Activated T-helper 1 cell treated with anti-CD3 and anti-CD28 coated beads, Interleukin-2, amount 50 U/mL, for 16 hours (primary cell): Measurements from ENCODE around the gene CTNNA3.
"Not testable (repeated sequence)": the region's sequence is repeated elsewhere in the genome, so short reads cannot be mapped to it uniquely, and the experiment has no call there.

ENCODE experiments used
- DNase-seq, 2 donors: peaks; one replicate each; pipeline ENCODE4 v3.0.0-alpha.2; 2020; ENCODE audit warnings: low read depth in 1 of 2, low spot score in 1 of 2

CTNNA3 gene

DNA sequence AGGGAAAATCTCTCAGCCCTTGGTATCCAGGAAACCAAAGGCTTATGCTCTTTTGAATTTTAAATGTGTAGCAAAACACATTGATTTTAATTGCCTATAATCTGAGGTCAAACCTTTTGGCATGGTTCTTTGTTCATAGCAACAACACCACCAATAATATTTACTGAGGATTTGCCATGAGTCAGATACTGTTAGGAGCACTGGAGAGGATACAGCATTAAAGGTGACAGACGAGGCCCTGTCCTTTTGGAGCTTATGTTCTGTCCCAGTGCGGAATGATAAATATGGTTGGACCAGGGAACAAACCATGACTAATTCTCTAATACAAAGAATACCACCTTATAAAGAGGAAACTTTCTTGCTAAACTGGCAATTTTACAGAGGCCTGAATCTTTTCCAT, 176.6 kb downstream of the CTNNA3 start:
- DNase-seq: no peak

DNA sequence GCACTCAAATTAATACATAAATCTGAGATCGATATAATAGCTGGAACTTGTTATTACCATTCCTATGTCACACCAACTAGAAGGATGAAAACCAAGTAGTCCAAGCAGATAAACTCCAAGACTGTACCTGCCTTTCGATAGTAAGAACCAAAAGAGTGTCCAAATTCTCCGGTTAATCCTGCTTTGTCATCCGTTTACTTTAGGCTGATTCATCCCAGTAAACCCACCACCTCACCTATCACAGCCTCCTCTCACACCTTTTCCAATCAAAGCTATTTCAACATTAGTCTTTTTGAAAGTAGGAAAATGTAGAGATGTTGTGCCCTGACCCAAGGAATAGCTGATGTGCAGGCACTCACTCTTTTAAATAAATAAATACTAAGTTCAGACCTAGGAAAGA, 177.2 kb downstream of the CTNNA3 start:
- no peak for DNase-seq

DNA sequence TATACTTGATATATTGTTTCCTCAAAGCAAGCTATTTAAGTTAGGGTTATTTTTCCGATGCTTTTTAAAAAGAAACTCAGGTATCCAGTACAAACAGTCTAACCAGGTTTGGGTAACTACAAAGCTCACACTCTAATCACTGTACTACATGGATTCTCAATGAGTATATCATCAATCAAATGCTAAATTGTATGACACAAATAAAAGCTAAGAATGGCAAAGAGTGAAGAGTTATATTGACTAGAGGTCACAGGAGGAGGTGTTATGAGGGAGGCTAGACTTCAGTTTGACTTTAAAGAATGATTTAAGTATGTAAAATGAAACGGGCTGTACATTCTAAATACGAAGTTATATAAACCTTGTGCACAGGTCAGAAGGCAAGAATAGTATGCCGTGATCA, 178.0 kb downstream of the CTNNA3 start:
- no peak for DNase-seq

DNA sequence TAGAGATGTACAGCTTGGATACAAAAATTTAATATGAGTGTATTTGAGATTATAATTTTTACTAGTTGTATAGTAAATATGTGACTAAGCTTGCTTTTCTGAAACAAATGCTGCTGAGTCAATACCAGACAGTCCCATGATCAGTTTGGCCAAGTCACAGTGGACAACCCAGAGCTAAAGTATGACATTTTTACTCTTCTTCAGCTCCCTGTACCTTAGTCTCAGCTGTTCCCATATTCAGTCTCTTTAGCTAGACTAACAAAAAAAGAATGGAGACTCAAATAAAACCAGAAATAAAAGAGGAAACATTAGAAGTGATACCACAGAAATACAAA, 189.3 kb downstream of the CTNNA3 start:
- DNase-seq: no peak

DNA sequence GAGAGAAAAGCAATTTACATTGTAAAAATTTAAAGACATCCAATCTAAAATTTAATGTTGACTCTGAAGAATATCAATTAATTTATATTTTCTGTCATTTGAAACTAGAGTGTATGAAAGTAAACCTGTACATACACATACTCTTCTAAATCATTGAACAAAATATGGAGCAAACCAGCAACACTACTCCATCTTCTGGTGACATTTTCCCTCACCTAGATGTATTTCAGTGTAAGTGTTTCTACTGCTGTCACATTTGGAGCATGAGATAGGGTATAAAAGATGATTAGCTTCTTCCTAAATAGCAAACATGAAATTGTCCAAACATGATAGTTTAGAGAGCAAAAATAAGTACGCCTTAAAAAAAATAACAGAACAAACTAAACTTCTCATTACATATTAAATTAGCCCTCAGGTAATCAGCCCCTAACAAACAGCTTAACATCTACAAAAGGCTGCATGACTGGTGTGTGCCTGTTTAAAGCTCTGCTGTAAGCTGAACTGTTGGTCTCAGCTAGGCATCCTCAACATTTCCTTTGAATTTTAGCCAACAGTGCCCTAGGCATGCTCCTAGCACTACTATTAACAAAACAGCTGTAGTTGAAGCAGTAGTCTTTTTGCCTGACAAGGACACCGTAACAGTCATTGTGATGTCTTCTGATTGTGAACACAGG, 189.8 kb downstream of the CTNNA3 start:
- no peak for DNase-seq

DNA sequence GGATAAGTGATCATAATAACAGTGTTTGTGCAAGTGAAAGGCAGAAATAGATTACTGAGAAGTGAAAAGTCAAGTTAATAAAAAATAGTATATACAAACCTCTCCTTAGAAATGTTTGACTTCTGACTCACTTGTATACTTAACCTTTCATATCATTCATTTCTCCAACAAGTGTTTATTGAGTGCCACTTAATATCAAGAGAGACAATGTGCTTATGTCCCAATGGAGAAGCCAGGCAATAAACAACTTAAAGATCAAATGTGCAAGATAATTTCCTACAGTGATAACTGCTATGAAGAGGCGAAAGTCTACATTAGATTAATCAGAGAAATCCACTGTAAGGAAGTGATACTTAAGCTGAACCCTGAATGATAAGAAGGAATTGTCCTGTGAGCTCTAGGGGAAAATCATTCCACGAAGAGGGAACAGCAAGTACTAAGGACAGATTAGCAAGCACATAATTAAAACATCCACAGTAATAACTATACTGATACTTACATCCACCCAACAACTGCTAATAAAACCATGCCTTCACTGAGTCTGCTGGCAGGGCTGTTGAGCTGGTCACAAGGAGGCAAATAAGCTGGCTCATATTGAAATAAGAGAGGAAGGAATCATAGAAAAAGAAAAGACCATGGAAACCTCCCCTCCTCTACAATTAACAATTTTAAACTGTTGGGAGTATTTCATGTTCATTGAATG, 203.5 kb downstream of the CTNNA3 start:
- no peak for DNase-seq

DNA sequence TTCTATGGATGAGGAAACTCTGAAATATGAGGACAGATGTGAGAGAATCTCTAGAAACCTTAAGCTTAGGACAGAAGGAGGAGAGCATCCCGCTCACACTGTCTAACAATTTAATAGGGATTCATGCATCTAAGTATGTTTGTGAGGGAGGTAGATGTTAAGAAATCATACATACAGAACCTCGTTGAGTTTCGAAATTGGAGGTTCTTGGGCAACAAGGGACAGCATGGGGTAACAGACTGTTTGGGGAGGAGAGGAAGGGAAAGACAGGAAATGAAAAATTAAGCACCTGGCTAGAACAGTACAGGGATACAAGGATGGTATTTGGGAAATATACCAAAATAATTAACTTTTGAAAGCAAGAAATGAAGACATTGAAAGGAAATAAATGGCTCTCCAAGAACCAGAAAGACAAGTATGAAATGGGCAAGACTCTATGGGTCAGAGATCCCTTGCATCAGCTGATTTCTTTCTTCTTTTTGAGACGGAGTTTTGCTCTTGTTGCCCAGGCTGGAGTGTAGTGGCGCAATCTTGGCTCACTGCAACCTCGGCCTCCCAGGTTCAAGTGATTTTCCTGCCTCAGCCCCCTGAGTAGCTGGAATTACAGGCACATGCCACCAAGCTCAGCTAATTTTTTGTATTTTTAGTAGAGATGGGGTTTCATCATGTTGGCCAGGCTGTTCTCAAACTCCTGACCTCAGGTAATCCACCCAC, 207.9 kb downstream of the CTNNA3 start:
- DNase-seq: no peak

DNA sequence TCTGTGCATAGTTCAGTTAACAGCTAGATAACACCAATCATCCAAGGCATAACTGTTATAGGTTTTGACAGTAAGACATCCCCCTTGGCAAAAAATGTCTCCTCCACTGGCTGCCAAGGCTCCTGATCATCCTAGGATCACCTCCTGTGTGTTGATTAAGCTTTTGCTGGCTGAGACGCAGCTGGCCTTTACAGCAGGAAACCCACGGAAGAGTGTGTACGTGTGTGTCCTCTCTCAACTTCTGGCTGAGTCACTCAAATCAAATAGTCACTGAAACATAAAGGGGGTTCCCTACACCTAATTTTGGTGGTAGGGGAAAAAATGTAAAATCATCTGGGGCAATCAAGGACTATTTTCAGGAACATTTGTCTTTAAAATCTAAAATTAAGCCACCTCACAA, 208.8 kb downstream of the CTNNA3 start:
- no peak for DNase-seq

DNA sequence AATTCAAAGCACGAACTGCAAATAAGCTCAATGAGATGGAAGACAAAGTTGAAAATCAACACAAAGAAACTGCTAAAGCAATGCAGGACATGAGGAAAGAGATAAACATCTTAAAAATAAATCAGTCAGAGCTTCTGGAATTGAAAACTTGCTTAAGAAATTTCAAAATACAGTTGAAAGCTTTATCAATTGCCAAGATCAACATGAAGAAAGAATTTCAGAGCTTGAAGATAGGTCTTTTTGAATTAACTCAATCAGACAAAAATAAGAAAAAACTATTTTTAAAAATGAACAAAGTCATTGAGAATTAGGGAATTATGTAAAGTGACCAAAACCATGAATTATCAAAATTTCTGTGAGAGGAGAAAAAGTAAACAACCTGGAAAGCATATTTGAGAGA, 218.1 kb downstream of the CTNNA3 start:
- DNase-seq: no peak

DNA sequence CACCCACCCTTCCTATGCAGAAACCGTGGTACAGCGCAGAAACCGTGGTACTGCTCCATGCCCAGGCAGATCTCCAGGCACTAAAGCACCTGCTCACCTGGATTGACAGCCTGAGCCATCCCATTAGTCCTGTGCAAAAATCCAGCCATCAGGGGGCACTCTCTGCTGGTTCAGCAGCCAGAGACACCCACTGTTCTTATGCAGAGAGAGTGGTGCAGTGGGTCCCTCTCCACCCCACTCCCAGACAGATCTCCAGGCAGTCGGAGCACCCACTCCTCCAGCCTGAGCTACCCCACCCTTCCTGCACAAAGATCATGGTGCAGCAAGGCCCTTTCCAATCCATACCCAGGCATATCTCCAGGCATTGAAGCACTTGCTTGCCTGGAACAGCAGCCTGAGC, 219.8 kb downstream of the CTNNA3 start:
- no peak for DNase-seq

DNA sequence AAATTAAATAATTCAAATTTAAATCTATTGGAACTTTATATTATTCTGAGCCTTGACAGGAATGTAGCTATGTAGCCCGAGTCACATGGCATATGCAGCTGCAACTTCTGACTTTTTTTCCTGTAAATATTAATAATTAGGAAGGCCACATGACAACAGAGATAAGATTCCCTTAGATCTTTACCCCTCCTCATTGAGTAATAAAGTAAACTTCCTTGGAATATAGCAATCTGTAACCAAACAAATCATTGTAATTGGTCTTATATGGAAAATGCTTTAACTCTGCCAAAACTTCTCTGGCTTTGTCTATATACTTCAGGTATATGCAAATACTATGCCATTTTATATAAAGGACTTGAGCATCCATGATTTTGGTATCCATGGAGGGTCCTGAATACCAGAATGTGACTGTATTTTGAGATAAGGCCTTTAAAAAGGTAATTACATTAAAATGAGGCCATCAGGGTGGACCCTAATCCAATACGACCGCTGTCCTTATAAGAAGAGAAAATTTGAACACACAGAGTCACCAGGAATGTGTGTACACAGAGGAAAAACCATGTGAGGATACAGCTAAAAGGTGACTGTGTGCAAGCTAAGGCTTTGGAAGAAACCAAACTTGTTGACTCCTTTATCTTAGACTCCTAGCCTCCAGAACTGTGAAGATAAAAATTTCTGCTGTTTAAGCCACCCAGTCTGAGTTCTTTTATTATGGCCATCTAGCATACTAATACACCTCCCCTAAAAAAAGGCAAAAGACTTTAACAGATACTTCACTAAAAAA, 222.0 kb downstream of the CTNNA3 start:
- DNase-seq: no peak

DNA sequence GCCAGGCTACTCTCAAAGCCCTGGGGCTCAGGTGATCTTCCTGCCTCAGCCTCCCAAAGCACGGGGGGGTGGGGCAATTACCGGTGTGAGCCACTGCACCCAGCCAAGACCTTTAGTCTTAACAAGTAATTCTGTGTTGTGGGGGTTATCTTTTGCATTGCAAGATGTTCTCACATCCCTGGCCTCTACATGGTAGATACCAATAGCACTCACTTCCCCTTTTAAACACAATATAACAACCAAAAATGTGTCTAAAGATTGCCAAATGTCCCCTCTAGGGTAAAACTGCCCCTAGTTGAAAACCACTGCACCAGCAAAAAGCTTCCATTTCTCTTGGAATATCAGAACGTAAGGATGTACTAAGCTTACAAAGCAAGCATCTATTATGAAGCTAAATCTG, 225.0 kb downstream of the CTNNA3 start:
- DNase-seq: no peak

DNA sequence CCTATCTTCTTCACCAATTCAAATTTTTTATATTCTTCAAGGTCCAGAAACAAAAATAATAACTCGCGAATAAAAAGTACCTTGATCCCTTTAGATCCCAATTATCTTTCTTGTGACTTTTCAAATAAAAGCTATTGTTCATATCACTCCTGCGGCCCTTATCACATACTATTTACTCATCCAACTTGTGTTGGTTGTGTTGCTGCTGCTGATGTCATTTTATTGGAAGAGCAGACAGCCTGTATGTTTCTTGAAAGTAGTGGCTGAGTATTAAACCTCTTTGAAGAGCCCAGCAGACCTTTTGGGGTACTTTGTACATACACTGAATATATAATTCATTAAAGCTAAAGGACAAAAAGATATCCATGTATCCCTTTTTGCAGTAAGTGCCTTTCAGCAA, 231.7 kb downstream of the CTNNA3 start:
- DNase-seq: no peak

DNA sequence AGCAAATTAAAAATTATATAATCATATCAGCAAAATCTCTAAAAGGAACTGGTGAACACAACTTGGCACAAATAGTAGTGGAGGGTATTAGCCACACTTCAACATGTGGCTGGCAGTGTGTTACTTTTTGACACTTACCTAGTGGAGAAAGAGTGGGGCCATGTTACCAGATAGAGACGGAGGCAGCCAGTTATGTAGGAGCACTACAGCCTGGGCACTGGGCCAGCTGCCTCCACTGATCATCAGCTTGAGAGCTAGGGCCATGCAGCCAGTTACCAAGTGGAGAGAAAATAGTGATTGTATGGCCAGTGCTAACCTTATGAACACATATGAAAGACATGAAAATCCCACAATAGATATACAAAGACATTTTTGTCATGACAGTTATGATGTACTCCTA, 243.1 kb downstream of the CTNNA3 start:
- no peak for DNase-seq

DNA sequence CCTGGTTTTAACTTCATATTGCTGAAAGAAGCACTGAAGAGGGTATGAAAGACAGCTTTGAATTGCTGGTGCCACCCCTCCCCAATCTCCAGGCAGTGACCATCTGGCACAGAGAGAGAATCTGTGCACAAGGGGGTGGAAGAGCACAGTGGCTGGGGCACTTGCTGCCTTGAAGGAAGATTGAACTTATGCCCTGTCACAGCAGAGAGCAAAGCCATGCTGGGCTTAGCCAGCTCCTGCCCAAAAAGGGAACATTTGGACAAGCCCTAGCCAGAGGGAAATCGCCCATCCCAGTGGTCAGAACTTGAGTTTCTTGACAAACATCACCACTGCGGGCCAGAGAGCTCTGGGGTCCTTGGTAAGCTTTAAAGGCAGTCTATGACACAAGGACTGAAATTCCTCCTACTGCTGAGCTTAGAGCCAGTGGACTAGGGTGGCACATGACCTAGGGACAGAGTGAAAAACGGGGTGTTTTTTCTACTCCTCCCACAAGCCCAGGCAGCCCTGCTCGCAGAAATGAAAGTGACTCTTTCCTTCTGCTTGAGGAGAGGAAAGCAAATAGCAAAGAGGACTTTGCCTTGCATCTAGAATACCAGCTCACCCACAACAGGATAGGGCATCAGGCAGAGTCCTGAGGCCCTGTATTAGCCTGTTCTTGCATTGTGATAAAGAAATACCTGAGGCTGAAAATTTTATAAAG, 257.2 kb downstream of the CTNNA3 start:
- no peak for DNase-seq

DNA sequence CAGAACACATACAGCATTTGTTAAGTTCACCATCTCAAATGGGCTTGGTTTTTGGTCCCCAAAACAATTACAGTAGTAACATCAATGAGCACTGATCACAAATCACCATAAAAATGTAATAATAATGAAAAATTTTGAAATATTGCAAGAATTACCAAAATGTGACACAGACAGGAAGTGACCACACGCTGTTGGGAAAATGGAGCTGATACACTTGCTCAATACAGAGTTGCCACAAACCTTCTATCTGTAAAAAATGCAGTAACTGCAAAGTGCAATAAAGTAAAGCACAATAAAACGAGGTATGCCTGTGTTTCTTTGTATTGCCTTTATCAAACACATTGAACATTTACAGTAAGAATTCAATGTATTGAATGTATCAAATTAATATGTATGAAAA, 262.7 kb downstream of the CTNNA3 start:
- DNase-seq: no peak

DNA sequence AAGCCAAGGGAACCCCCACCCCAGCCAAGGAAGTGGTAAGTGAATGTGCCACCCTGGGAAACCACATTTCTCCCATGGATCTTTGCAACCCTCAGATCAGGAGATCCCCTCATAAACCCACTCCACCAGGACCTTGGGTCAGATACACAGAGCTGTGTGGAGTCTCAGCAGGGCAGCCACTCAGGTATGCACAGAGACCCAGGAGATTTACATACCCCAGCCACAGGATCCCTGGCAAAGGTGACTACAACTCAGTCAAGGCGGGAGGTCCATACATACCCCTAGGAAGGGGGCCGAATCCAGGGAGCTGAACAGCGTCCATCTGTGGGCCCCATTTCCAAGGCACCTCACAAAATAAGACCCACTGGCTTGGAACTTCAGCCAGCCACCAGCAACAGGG, 293.4 kb downstream of the CTNNA3 start:
- DNase-seq: no peak

DNA sequence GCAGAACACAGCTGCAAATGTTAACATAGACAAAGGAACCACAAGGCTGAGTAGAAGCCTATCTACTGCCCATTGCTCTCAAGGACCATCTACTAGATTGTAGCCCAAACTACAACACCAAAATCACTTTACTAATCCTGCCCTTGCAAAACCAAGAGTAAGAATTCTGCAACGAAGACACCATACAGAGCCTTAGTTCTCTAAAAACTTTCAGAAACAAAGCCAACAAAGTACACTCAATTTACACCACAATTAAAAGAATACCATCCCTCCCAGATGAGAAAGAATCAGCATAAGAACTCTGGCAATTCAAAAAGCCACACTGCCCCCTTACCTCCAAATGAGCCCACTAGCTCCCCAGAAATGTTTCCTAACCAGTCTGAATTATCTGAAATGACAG, 294.3 kb downstream of the CTNNA3 start:
- no peak for DNase-seq

DNA sequence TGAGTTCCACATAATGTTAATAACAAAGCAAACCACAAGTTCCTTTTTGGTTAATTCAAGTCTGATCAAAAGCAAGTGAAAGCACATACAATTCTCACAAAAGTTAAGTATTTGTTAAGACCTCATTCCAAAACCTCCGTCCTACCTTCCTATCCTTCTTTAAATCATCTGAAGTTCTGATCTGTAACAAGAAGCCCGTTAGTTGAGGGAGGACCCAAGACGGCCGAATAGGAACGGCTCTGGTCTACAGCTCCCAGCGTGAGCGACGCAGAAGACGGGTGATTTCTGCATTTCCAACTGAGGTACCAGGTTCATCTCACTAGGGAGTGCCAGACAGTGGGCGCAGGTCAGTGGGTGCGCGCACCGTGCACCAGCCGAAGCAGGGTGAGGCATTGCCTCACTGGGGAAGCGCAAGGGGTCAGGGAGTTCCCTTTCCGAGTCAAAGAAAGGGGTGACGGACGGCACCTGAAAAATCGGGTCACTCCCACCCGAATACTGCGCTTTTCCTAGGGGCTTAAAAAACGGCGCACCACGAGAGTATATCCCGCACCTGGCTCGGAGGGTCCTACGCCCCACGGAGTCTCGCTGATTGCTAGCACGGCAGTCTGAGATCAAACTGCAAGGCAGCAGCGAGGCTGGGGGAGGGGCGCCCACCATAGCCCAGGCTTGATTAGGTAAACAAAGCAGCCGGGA, 309.0 kb downstream of the CTNNA3 start:
- DNase-seq: not testable (repeated sequence)

DNA sequence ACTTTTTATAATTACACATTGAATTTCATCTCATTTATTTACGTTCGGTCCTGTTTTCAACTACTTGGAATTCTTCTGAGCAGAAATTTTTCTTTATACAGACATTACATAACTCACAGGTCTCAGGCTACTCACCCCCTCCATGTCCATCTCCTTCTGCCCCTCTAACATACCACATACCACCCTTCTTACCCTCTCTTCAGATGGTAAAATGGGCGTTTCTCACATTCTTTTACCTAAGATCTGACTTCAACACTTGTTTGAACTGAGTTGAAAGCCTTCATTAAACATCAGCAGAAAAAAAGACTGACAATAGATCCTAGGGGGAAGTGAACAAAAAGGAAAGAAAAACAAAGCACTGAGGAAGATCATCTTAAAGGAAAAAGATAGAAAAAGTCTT, 309.7 kb downstream of the CTNNA3 start:
- DNase-seq: no peak

DNA sequence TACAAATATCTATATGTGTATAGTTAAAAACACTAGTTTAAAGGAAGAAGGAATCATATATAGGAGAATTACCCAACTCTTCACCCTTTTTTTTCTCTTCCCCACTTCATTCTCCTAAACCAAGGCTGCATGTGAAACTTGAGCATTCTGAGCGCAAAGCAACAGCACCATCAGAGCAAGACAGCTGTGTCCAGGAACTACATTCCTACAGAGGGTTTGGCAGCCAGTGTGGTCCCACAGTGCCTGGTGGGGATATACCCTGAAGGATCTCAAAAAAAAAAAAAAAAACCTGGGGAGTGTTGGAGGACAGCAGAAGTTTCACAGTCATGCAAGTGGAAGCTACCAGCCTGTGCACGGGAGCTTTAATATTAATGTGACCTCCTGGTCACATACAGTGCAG, 310.4 kb downstream of the CTNNA3 start:
- DNase-seq: no peak
